ENCODE measurements around the gene LRRC38. TPM values are rescaled to one million over a fixed set of nuclear protein-coding genes. Genes with fewer than 3 reads are reported as not detected.

The LRRC38 gene
- total RNA-seq, 4 donors from 2014 or later: 0.39 to 1.7 (median 0.87) TPM; not detected in 1

DNA sequence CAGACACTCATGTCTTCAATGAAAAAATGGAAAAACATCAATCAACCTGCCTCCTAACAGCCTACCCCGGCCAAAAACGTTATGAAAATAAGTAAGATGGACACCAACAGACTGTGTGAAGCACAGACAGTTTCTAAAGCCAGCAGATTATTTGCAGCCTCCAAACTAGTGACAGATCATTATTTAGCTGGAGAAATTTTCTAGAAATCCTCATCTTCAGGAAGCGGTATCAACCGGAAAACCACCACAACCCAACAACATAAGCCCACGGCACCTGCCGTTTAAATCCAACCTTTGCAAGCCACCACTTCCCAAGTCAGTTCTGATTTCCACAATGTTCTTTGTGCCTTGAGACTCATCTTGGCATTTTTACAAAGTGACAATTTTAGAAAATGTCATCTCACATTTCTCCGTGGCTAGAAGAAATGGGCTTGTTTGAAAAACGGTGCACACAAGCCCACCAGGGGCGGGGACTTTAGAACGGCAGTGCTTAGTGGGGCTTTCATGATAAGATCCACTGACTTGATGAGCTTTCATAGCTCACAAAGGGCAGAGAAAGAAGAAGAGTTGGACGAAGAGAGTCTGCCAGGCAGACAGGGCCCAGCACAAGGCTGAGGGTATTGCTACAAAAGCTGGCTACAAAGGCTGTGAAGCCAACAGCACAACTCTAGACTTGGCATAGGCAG is 34.5 kb downstream of the LRRC38 start:
- Histone ChIP-seq H3K4me1 (no peaks in the 10 kb centered on the region), H3K27ac (no peak overlapping the region), H3K9me3 (peaks cover 0 to 29% (median 0%) of the 10 kb centered on the region in 4 donors), H3K27me3 (no peaks in the 10 kb centered on the region), H3K36me3 (no peaks in the 10 kb centered on the region), H3K4me3 (no peak overlapping the region)
- 70 to 71% methylated on average over 11 of the region's 11 CpGs for WGBS, 2 donors
- DNase-seq (ENCODE audit: low spot score in 2 of 2): no peak
- TF ChIP-seq, protein P1, sequence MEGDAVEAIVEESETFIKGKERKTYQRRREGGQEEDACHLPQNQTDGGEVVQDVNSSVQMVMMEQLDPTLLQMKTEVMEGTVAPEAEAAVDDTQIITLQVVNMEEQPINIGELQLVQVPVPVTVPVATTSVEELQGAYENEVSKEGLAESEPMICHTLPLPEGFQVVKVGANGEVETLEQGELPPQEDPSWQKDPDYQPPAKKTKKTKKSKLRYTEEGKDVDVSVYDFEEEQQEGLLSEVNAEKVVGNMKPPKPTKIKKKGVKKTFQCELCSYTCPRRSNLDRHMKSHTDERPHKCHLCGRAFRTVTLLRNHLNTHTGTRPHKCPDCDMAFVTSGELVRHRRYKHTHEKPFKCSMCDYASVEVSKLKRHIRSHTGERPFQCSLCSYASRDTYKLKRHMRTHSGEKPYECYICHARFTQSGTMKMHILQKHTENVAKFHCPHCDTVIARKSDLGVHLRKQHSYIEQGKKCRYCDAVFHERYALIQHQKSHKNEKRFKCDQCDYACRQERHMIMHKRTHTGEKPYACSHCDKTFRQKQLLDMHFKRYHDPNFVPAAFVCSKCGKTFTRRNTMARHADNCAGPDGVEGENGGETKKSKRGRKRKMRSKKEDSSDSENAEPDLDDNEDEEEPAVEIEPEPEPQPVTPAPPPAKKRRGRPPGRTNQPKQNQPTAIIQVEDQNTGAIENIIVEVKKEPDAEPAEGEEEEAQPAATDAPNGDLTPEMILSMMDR (IDR thresholded peaks at IDR 0.05): no peak
- TF ChIP-seq POLR2A (IDR thresholded peaks at IDR 0.05) (no peak), EP300 (IDR thresholded peaks at IDR 0.05) (no peak)

DNA sequence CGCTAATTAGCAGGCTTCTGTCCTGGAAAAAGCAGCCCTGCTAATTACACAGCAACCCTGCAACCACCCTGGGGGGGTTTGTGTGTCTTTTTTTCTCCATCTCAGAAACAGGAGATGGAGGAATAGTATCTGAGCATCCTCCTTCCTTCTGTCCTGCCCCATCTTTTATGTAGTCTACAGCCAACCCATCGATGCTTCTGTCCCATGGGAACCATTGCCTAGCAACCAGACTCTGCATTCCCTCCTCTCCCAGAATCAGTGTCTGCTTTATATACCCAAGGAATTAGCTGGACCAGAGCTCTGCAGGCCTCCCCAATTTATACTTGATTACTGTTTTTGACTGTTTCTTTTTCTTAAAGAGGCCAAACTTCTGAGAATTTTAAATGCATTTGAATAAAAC is 35.1 kb downstream of the LRRC38 start:
- Histone ChIP-seq H3K9me3 (peaks cover 0 to 29% (median 0%) of the 10 kb centered on the region in 4 donors), H3K36me3 (no peaks in the 10 kb centered on the region), H3K4me3 (no peak overlapping the region), H3K4me1 (no peaks in the 10 kb centered on the region), H3K27ac (no peak overlapping the region), H3K27me3 (no peaks in the 10 kb centered on the region)
- 58 to 66% methylated on average over 2 of the region's 2 CpGs for WGBS, 2 donors
- no peak for DNase-seq (ENCODE audit: low spot score in 2 of 2)
- TF ChIP-seq EP300 (IDR thresholded peaks at IDR 0.05) (no peak), POLR2A (IDR thresholded peaks at IDR 0.05) (no peak)
- TF ChIP-seq, protein P1 (IDR thresholded peaks at IDR 0.05): no peak

- no peaks in the 10 kb centered on the region for H3K4me1 ChIP-seq
- WGBS, 2 donors: 11 to 21% methylated on average over 5 of the region's 5 CpGs
- no peaks in the 10 kb centered on the region for H3K27me3 ChIP-seq
- H3K36me3 ChIP-seq: no peaks in the 10 kb centered on the region
- no peak overlapping the region for H3K4me3 ChIP-seq
- peaks cover 0 to 5% (median 0%) of the 10 kb centered on the region in 4 donors for H3K9me3 ChIP-seq
- H3K27ac ChIP-seq: no peak overlapping the region
- DNase-seq (ENCODE audit: low spot score in 2 of 2): peak in 1 of 2 donors; percentile 6
- TF ChIP-seq EP300 (IDR thresholded peaks at IDR 0.05): no peak
- TF ChIP-seq POLR2A (IDR thresholded peaks at IDR 0.05): no peak
- TF ChIP-seq, protein P1 (IDR thresholded peaks at IDR 0.05): no peak
Measured at GRCh38 chr1:13469343-13469742, 44.5 kb downstream of the LRRC38 start.

DNA sequence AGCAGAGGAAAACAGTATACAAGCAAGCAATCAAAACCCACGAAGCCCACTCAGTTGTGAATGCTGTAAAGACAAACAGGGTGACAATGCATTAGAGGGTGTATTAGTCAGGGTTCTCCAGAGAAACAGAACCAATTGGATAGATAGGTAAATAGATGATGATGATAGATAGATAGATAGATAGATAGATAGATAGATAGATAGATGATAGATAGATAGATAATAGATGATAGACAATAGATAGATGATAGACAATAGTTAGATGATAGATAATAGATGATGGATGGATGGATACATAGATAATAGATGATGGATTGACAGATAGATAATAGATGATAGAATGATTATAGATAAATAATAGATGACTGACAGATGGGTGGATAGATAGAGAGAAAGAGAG is 48.3 kb downstream of the LRRC38 start:
- no peaks in the 10 kb centered on the region for H3K27me3 ChIP-seq
- no peak for TF ChIP-seq EP300 (IDR thresholded peaks at IDR 0.05)
- TF ChIP-seq, protein P1 (IDR thresholded peaks at IDR 0.05): no peak
- no peak for TF ChIP-seq POLR2A (IDR thresholded peaks at IDR 0.05)
- H3K9me3 ChIP-seq: no peaks in the 10 kb centered on the region
- no peak overlapping the region for H3K27ac ChIP-seq
- H3K4me1 ChIP-seq: peaks cover 0 to 5% (median 0%) of the 10 kb centered on the region in 4 donors
- no peak overlapping the region for H3K4me3 ChIP-seq
- H3K36me3 ChIP-seq: no peaks in the 10 kb centered on the region
- 61 to 65% methylated on average over 1 of the region's 1 CpG for WGBS, 2 donors
- DNase-seq (ENCODE audit: low spot score in 2 of 2): no peak

DNA sequence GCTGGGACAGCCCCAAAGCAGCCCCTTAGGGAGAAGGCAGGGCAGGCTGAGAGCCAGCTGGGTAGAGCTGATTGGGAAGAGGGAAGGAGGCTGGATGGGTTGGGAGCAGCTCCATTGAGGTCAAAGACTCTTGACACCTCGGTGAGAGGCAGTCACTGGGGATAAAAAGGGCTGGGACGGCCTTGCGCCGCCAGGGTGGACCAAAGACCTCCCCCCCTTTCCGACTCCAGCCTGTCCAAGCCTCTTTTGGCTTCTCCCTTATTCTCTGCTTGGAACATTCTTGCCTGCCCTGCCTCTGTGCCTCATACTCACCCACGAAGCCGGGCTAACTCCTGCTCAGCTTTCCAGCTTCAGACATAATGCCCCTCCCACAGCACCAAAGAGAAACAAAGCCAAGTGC is 51.1 kb downstream of the LRRC38 start:
- WGBS, 2 donors: 46 to 48% methylated on average over 7 of the region's 7 CpGs
- TF ChIP-seq, protein P1 (IDR thresholded peaks at IDR 0.05): no peak
- no peak for TF ChIP-seq POLR2A (IDR thresholded peaks at IDR 0.05)
- no peak for TF ChIP-seq EP300 (IDR thresholded peaks at IDR 0.05)
- Histone ChIP-seq H3K4me3 (no peak overlapping the region), H3K36me3 (no peaks in the 10 kb centered on the region), H3K4me1 (peaks cover 0 to 5% (median 0%) of the 10 kb centered on the region in 4 donors), H3K27me3 (no peaks in the 10 kb centered on the region), H3K9me3 (no peaks in the 10 kb centered on the region), H3K27ac (no peak overlapping the region)
- DNase-seq (ENCODE audit: low spot score in 2 of 2): no peak
